NCI-H446 (cell line): ENCODE data around the gene BLM.

Source experiments
- DNase-seq, 2 experiments: peaks; one replicate each; lab custom pipeline; 2025; lab: John Stamatoyannopoulos, UW

The BLM gene

GRCh38 chr15:90851940-90852339, 134.8 kb downstream of the BLM start:
- DNase-seq, result no peak

GRCh38 chr15:90855139-90855538, 138.0 kb downstream of the BLM start:
- no peak for DNase-seq

- DNase-seq, result no peak
Measured at GRCh38 chr15:90857337-90857736, 140.2 kb downstream of the BLM start.

GRCh38 chr15:90857883-90858443, 140.8 kb downstream of the BLM start:
- DNase-seq, result no peak

- DNase-seq, result no peak
Measured at GRCh38 chr15:90859234-90860131, 142.3 kb downstream of the BLM start.

- DNase-seq, result no peak
Measured at GRCh38 chr15:90860450-90860849, 143.3 kb downstream of the BLM start.

GRCh38 chr15:90860942-90861675, 144.0 kb downstream of the BLM start:
- DNase-seq, result peak; percentile 28 to 51

- DNase-seq, result no peak
Measured at GRCh38 chr15:90862487-90862886, 145.3 kb downstream of the BLM start.

- DNase-seq, result no peak
Measured at GRCh38 chr15:90862964-90863778, 146.0 kb downstream of the BLM start.

GRCh38 chr15:90863987-90864386, 146.8 kb downstream of the BLM start:
- no peak for DNase-seq

GRCh38 chr15:90864507-90864906, 147.4 kb downstream of the BLM start:
- DNase-seq, result no peak

- DNase-seq, result no peak
Measured at GRCh38 chr15:90865702-90866101, 148.6 kb downstream of the BLM start.
